Measurements from ENCODE around the gene STIP1.

STIP1 gene

DNA sequence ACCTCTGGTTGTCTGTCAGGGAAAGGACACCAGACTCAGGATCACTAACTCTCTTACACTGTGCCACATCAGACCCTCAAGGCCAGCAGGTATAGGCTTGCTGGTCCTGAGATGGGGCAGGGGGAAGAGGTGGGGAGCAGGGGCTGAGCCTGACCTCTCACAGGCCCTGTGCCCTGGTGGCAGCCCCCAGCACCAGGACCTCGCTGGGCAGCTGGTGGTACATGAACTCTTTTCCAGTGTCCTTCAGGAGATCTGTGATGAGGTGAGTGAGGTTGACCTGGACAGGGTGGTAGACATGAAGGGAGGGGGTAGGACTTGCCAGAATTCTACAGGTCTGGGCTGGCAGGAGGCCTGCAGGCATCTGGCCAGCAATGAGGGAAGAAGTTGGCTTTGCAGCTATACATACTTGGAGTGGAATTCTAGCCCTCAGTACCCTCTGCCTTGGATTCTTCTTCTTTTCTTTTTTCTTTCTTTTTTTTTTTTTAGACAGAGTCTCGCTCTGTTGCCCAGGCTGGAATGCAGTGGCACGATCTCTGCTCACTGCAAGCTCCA, 41.5 kb downstream of the STIP1 start:
- TF ChIP-seq EGR1 (IDR thresholded peaks at IDR 0.05) (no peak), NFIC (IDR thresholded peaks at IDR 0.05) (peak; percentile 77), RAD21 (IDR thresholded peaks at IDR 0.05; ENCODE audit: low read depth) (no peak), CEBPB (IDR thresholded peaks at IDR 0.05) (no peak), YY1 (IDR thresholded peaks at IDR 0.05; ENCODE audit: low read depth) (no peak), TCF12 (IDR thresholded peaks at IDR 0.05; ENCODE audit: low read depth) (no peak), FOXM1 (IDR thresholded peaks at IDR 0.05; ENCODE audit: borderline replicate concordance, low read depth) (no peak), TAF1 (IDR thresholded peaks at IDR 0.05; ENCODE audit: low read depth) (no peak)
- TF ChIP-seq, protein P1, sequence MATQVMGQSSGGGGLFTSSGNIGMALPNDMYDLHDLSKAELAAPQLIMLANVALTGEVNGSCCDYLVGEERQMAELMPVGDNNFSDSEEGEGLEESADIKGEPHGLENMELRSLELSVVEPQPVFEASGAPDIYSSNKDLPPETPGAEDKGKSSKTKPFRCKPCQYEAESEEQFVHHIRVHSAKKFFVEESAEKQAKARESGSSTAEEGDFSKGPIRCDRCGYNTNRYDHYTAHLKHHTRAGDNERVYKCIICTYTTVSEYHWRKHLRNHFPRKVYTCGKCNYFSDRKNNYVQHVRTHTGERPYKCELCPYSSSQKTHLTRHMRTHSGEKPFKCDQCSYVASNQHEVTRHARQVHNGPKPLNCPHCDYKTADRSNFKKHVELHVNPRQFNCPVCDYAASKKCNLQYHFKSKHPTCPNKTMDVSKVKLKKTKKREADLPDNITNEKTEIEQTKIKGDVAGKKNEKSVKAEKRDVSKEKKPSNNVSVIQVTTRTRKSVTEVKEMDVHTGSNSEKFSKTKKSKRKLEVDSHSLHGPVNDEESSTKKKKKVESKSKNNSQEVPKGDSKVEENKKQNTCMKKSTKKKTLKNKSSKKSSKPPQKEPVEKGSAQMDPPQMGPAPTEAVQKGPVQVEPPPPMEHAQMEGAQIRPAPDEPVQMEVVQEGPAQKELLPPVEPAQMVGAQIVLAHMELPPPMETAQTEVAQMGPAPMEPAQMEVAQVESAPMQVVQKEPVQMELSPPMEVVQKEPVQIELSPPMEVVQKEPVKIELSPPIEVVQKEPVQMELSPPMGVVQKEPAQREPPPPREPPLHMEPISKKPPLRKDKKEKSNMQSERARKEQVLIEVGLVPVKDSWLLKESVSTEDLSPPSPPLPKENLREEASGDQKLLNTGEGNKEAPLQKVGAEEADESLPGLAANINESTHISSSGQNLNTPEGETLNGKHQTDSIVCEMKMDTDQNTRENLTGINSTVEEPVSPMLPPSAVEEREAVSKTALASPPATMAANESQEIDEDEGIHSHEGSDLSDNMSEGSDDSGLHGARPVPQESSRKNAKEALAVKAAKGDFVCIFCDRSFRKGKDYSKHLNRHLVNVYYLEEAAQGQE (IDR thresholded peaks at IDR 0.05; ENCODE audit: low read depth) = no peak

DNA sequence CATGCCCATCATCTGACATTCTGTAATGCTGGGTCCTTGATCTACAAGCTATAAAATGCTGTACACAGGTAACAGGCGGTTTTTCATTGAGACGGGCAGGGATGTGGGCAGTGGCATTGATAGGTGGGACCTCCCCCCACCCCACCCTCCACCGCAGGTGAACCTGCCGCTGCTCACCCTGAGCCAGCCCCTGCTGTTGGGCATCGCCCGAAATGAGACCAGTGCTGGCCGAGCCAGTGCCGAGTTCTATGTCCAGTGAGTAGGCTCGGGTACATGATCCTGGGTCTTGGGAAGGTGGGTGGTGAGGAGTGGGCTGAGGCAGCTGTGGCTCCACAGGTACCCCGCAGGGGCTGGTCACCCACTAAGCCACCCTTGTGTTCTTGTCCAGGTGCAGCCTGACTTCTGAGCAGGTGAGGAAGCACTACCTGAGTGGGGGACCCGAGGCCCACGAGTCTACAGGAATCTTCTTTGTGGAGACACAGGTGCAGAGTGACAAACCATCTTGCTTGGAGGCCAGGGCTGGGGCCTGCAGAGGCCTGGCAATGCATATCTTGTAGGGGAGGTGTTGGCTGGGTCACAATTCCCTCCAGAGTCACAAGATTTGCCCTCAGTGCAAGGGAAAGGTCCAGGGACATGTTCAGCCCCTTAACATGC, 43.2 kb downstream of the STIP1 start:
- TF ChIP-seq ZBTB7A (IDR thresholded peaks at IDR 0.05; ENCODE audit: low read depth) (no peak), RAD21 (IDR thresholded peaks at IDR 0.05; ENCODE audit: low read depth) (no peak), TAF1 (IDR thresholded peaks at IDR 0.05; ENCODE audit: low read depth) (no peak), YY1 (IDR thresholded peaks at IDR 0.05; ENCODE audit: low read depth) (no peak), CREB1 (IDR thresholded peaks at IDR 0.05; ENCODE audit: low read depth) (no peak), FOXM1 (IDR thresholded peaks at IDR 0.05; ENCODE audit: borderline replicate concordance, low read depth) (no peak)
- TF ChIP-seq, protein P2, sequence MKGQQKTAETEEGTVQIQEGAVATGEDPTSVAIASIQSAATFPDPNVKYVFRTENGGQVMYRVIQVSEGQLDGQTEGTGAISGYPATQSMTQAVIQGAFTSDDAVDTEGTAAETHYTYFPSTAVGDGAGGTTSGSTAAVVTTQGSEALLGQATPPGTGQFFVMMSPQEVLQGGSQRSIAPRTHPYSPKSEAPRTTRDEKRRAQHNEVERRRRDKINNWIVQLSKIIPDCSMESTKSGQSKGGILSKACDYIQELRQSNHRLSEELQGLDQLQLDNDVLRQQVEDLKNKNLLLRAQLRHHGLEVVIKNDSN (IDR thresholded peaks at IDR 0.05) = no peak

DNA sequence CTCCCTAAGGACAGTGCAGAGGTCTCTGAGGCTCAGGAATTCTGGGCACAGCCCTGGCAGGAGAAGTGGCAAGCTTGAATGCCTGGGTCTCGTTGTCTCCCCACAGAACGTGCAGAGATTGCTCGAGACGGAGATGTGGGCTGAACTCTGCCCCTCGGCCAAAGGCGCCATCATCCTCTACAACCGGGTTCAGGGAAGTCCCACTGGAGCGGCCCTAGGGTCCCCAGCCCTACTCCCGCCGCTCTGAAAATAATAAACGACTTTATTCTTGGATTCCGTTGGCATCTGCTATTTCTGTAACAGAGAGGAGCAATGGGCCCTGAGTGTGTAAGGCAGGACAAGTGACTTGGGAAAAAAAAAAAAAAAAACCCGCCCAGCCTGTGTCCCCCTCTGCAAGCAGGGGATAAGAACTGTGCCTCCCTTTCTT, 43.8 kb downstream of the STIP1 start:
- TF ChIP-seq, protein P2 (IDR thresholded peaks at IDR 0.05) = no peak
- no peak for TF ChIP-seq EGR1 (IDR thresholded peaks at IDR 0.05)
- TF ChIP-seq FOXM1 (IDR thresholded peaks at IDR 0.05; ENCODE audit: borderline replicate concordance, low read depth) = no peak
- TF ChIP-seq CEBPB (IDR thresholded peaks at IDR 0.05) = no peak
- TF ChIP-seq RAD21 (IDR thresholded peaks at IDR 0.05; ENCODE audit: low read depth) = no peak
- TF ChIP-seq, protein P1 (IDR thresholded peaks at IDR 0.05; ENCODE audit: low read depth) = no peak
- no peak for TF ChIP-seq YY1 (IDR thresholded peaks at IDR 0.05; ENCODE audit: low read depth)
- TF ChIP-seq TCF12 (IDR thresholded peaks at IDR 0.05; ENCODE audit: low read depth) = no peak
- TF ChIP-seq, protein P3, sequence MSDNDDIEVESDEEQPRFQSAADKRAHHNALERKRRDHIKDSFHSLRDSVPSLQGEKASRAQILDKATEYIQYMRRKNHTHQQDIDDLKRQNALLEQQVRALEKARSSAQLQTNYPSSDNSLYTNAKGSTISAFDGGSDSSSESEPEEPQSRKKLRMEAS (IDR thresholded peaks at IDR 0.05) = no peak
- TF ChIP-seq TEAD4 (IDR thresholded peaks at IDR 0.05) = no peak
- no peak for TF ChIP-seq EP300 (IDR thresholded peaks at IDR 0.05; ENCODE audit: borderline replicate concordance)
- TF ChIP-seq ZBTB7A (IDR thresholded peaks at IDR 0.05; ENCODE audit: low read depth) = no peak
- no peak for TF ChIP-seq TAF1 (IDR thresholded peaks at IDR 0.05; ENCODE audit: low read depth)
- TF ChIP-seq CREB1 (IDR thresholded peaks at IDR 0.05; ENCODE audit: low read depth) = no peak
- TF ChIP-seq NFIC (IDR thresholded peaks at IDR 0.05) = no peak

DNA sequence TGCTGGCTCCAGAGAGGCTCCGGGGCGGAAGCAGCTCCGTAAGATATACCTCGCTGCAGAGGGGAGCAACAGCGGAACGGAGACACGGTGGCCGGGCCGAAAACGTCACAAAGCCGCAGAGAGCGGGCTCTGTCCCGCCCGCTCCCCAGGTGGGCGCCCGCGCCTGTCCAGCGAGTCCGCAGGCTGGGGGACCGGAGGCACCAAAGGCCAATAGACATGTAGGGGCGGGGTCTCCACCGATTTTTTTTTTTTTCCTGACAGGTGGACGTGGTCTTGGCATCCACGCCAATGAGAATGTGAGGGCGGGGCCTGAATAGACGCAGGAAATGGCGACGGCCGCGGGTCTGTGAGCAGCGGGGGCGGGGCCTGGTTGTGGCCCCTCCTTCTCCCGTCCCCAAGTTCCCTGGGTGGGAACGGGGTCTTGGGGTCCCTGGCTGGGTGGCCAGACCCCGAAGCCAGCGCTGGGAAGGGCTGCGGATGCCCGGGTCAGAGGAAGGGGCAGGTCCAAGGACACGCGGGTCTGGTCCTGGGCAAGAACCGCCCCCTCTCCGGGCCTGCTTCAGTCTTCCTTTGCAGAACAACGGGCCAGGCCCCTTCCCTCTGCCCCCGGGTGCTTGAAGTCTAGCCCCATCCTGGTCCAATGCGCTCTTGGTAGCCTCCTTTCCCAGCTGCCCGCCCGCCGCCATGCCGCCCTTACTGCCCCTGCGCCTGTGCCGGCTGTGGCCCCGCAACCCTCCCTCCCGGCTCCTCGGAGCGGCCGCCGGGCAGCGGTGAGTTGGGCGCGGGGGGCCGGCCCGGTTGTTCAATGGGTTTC, 44.4 kb downstream of the STIP1 start, which contains the start of gene DNAJC4:
Gene DNAJC4 (plus strand): TSS at position 378 of the 814 bp plus-strand sequence. CDS start 307 bp downstream, at position 685.
- TF ChIP-seq TEAD4 (IDR thresholded peaks at IDR 0.05) = no peak
- peak; percentile 72 for TF ChIP-seq YY1 (IDR thresholded peaks at IDR 0.05; ENCODE audit: low read depth)
- 0 out of 2 replicates have a peak, but pooled peaks have one; percentile 20 for TF ChIP-seq EGR1 (IDR thresholded peaks at IDR 0.05)
- TF ChIP-seq TAF1 (IDR thresholded peaks at IDR 0.05; ENCODE audit: low read depth) = peak; percentile 55; the same call in 1 of the 2 replicates
- peak; percentile 98 for TF ChIP-seq ZBTB7A (IDR thresholded peaks at IDR 0.05; ENCODE audit: low read depth)
- TF ChIP-seq EP300 (IDR thresholded peaks at IDR 0.05; ENCODE audit: borderline replicate concordance) = no peak
- TF ChIP-seq, protein P1 (IDR thresholded peaks at IDR 0.05; ENCODE audit: low read depth) = no peak
- TF ChIP-seq CREB1 (IDR thresholded peaks at IDR 0.05; ENCODE audit: low read depth) = peak; percentile 44
- no peak for TF ChIP-seq CEBPB (IDR thresholded peaks at IDR 0.05)
- TF ChIP-seq RAD21 (IDR thresholded peaks at IDR 0.05; ENCODE audit: low read depth) = no peak
- TF ChIP-seq TCF12 (IDR thresholded peaks at IDR 0.05; ENCODE audit: low read depth) = peak; percentile 26; the same call in 1 of the 2 replicates
- TF ChIP-seq FOXM1 (IDR thresholded peaks at IDR 0.05; ENCODE audit: borderline replicate concordance, low read depth) = no peak

Measured in Ishikawa (cell line).